K562 (cell line): ENCODE measurements around the gene PHPT1. TPM values are rescaled to one million over a fixed set of nuclear protein-coding genes. Genes with fewer than 3 reads are reported as not detected.

Experiments
- ATAC-seq: fragments of 200-7000 bp; cut with Tn5 transposase; 3 replicates; pipeline ENCODE4 v1.9.1; 2020; ENCODE audit warnings: moderate library complexity
- BruUV-seq: library from RNA; stranded (reverse); fragments of 400-500 nt; replicated peaks from 2 replicates; lab custom pipeline; 2021; lab: Mats Ljungman, UMichigan
- CTCF ChIA-PET: fragments of 300-600 bp; formaldehyde crosslinking; extraction: SDS; loops from one replicate; lab custom pipeline; 2021; ENCODE audit warnings: low intra/inter-chr PET ratio; lab: Yijun Ruan, JAX
- POLR2A ChIA-PET: fragments of 300-600, 350-650 bp; sonication (Branson Sonifier 250); formaldehyde crosslinking; extraction: SDS; loops from one replicate; lab custom pipeline; 2021; ENCODE audit warnings: antibody characterized with exemption, inconsistent platforms; lab: Yijun Ruan, JAX
- DNase-seq, 4 experiments: peaks; one replicate each; pipeline versions ENCODE4 v3.0.0 to v3.0.0-alpha.2; 2011 to 2018; ENCODE audit warnings: low spot score in 3 of 4, mixed read lengths in 3 of 4; ENCODE audit errors: extremely low read depth in 1 of 4
- FAIRE-seq: peaks from 2 replicates; lab custom pipeline; 2011; peaks lifted over from hg19 to GRCh38; lab: Jason Lieb, UNC
- H2AFZ ChIP-seq: 2 replicates; pipeline ENCODE4 v1.6.0; 2011; ENCODE audit warnings: low read depth, low read length, control low read depth, inconsistent platforms
- H3K27ac ChIP-seq: fragments of 200-600 bp; 3 replicates; pipeline ENCODE4 v1.8.0; 2011; ENCODE audit warnings: low read depth, mild to moderate bottlenecking, control low read depth, inconsistent platforms, low read length, moderate library complexity, mixed read lengths; ENCODE audit errors: extremely low read depth
- H3K27me3 ChIP-seq, 2 experiments: fragments of 300-600 bp in 1 of 2; 2 replicates in 1 of 2; 3 replicates in 1 of 2; pipeline versions ENCODE4 v1.6.0 to v1.8.0; 2011; ENCODE audit warnings: inconsistent platforms in 2 of 2, low read length in 2 of 2, mild to moderate bottlenecking in 1 of 2, mixed read lengths in 1 of 2, moderate library complexity in 1 of 2; ENCODE audit not compliant: control insufficient read depth in 2 of 2, insufficient read depth in 2 of 2
- H3K36me3 ChIP-seq: fragments of 300-600 bp; 3 replicates; pipeline ENCODE4 v1.8.0; 2011; ENCODE audit warnings: mild to moderate bottlenecking, low read length, inconsistent platforms; ENCODE audit not compliant: control insufficient read depth, insufficient read depth
- H3K4me1 ChIP-seq, 2 experiments: fragments of 200-600 bp in 1 of 2; replicated peaks in 1 of 2; 2 replicates in 1 of 2; 3 replicates in 1 of 2; pipeline versions ENCODE4 v1.5.1 to v1.8.0; 2011; ENCODE audit warnings: inconsistent platforms in 2 of 2, low read length in 2 of 2, mild to moderate bottlenecking in 1 of 2, mixed read lengths in 1 of 2, moderate library complexity in 1 of 2; ENCODE audit not compliant: control insufficient read depth in 2 of 2, insufficient read depth in 2 of 2
- H3K4me2 ChIP-seq: 2 replicates; pipeline ENCODE4 v1.6.1; 2011; ENCODE audit warnings: low read length, control low read depth, inconsistent platforms, mixed read lengths; ENCODE audit not compliant: insufficient read depth
- H3K4me3 ChIP-seq: fragments of 200-600 bp; sonication (generic), shearing (Covaris generic); 2 replicates; pipeline ENCODE4 v1.5.1; 2016; ENCODE audit warnings: control low read depth, inconsistent platforms
- H3K79me2 ChIP-seq: fragments of 200-600 bp; 3 replicates; pipeline ENCODE4 v1.8.0; 2011; ENCODE audit warnings: low read length, inconsistent platforms; ENCODE audit not compliant: control insufficient read depth, insufficient read depth
- H3K9ac ChIP-seq, 2 experiments: 2 replicates each; pipeline versions ENCODE4 v1.6.0 to v1.6.1; 2011; ENCODE audit warnings: low read depth in 2 of 2, low read length in 2 of 2, control low read depth in 1 of 2, inconsistent platforms in 1 of 2, mild to moderate bottlenecking in 1 of 2, mixed read lengths in 1 of 2; ENCODE audit not compliant: insufficient read depth in 1 of 2
- H3K9me1 ChIP-seq: one replicate; pipeline ENCODE4 v1.6.0; 2011; ENCODE audit warnings: inconsistent platforms, mild to moderate bottlenecking, low read length, moderate library complexity; ENCODE audit not compliant: control insufficient read depth, insufficient read depth
- H3K9me3 ChIP-seq: replicated peaks from 2 replicates; pipeline ENCODE4 v1.5.1; 2011; ENCODE audit warnings: low read depth, low read length, inconsistent platforms; ENCODE audit not compliant: control insufficient read depth, insufficient read depth
- H4K20me1 ChIP-seq: replicated peaks from 2 replicates; pipeline ENCODE4 v1.6.1; 2011; ENCODE audit warnings: low read length, inconsistent platforms, mixed read lengths; ENCODE audit not compliant: control insufficient read depth, insufficient read depth
- HNRNPL ChIP-seq: fragments of 200-400 bp; formaldehyde crosslinking; IDR thresholded peaks from 2 replicates; pipeline ENCODE4 v1.6.1; 2017; ENCODE audit warnings: low read depth, mild to moderate bottlenecking, low read length
- KDM1A ChIP-seq, 2 experiments: fragments of 450-650 bp; IDR thresholded peaks; 2 replicates each; pipeline ENCODE4 v1.6.1; 2016; ENCODE audit warnings: mild to moderate bottlenecking in 2 of 2
- PCBP1 ChIP-seq: fragments of 200-400 bp; formaldehyde crosslinking; IDR thresholded peaks from 2 replicates; pipeline ENCODE4 v1.6.1; 2018; ENCODE audit warnings: mild to moderate bottlenecking, low read depth, low read length; ENCODE audit not compliant: poor library complexity, severe bottlenecking
- POLR2G ChIP-seq: fragments of 200-400 bp; formaldehyde crosslinking; IDR thresholded peaks from 2 replicates; pipeline ENCODE4 v1.6.1; 2017; ENCODE audit warnings: low read depth, mild to moderate bottlenecking, antibody characterized with exemption, low read length, moderate library complexity
- PRPF4 ChIP-seq: fragments of 200-400 bp; formaldehyde crosslinking; IDR thresholded peaks from one replicate; pipeline ENCODE4 v1.6.1; 2017; ENCODE audit warnings: low read length, low read depth, mild to moderate bottlenecking; ENCODE audit not compliant: insufficient read depth, poor library complexity, severe bottlenecking
- RBFOX2 ChIP-seq: fragments of 200-400 bp; formaldehyde crosslinking; IDR thresholded peaks from 2 replicates; pipeline ENCODE4 v1.6.1; 2017; ENCODE audit warnings: low read depth, mild to moderate bottlenecking, low read length, moderate library complexity
- RBM22 ChIP-seq: fragments of 200-400 bp; formaldehyde crosslinking; IDR thresholded peaks from 2 replicates; pipeline ENCODE4 v1.6.1; 2018; ENCODE audit warnings: low read length, low read depth; ENCODE audit not compliant: poor library complexity, severe bottlenecking
- ZNF23 ChIP-seq: fragments of 250-450 bp; sonication (Bioruptor Pico); IDR thresholded peaks from 2 replicates; pipeline ENCODE4 v1.4.0; 2020; ENCODE audit warnings: mild to moderate bottlenecking
- ZNF444 ChIP-seq: fragments of 250-450 bp; sonication (Bioruptor Pico); IDR thresholded peaks from 2 replicates; pipeline ENCODE4 v1.4.0; 2020; ENCODE audit warnings: mild to moderate bottlenecking, moderate library complexity
- WGBS: fragments of 100-300 bp; shearing (Covaris generic); methylation state at CpG from one replicate; pipeline ENCODE4 v1.1.6; 2016; ENCODE audit warnings: low coverage, mixed read lengths; ENCODE audit not compliant: insufficient coverage; ENCODE audit errors: missing lambda C conversion rate; 5-methylcytosine and 5-hydroxymethylcytosine counted together
- in situ Hi-C: fragments of 300-500 bp; cut with MboI; formaldehyde crosslinking; loops from 4 replicates; pipeline ENCODE4 v1.15.0; 2018; ENCODE audit warnings: inconsistent platforms, mixed read lengths
- intact Hi-C: fragments of 100-400 bp; cut with micrococcal nuclease; formaldehyde crosslinking; loops from 2 replicates; pipeline ENCODE4 v1.14.2; 2022
- polyA plus RNA-seq, 8 experiments: library from polyadenylated mRNA; depleted of rRNA in 4 of 8; stranded (reverse) in 5 of 8; unstranded in 3 of 8; fragments of >200 nt; fragmentation: Nextera tagmentation in 2 of 8; fragmentation: Illumina TruSeq in 1 of 8; extraction: Ambion mirVana in 2 of 8; extraction: Trizol in 1 of 8; gene quantifications; 2 replicates each; pipeline versions ENCODE4 v1.2.1 to v1.2.3, GENCODE V29; 2011 to 2014; ENCODE audit warnings: inconsistent platforms in 1 of 8, missing spikeins in 1 of 8
- total RNA-seq, 7 experiments: library from RNA; depleted of rRNA in 6 of 7; stranded (reverse); fragments of >200 nt in 6 of 7; fragmentation: Illumina TruSeq in 2 of 7; extraction: Trizol in 2 of 7; gene quantifications; 2 replicates each; pipeline versions ENCODE4 v1.2.1 to v1.2.3, GENCODE V29; 2011 to 2021; ENCODE audit warnings: low replicate concordance in 1 of 7
- TF ChIP-seq, protein P1 (sequence below): sonication (generic); formaldehyde crosslinking; IDR thresholded peaks from 2 replicates; pipeline ENCODE4 v1.8.1; 2023; ENCODE audit warnings: mild to moderate bottlenecking, missing genetic modification reagents

Gene PHPT1
- total and polyA plus RNA-seq, 9 of the 15 experiments (the other 6 are each of a cell fraction or from before 2014, with no cell fraction given): 20.9 to 166 (median 129) TPM

DNA sequence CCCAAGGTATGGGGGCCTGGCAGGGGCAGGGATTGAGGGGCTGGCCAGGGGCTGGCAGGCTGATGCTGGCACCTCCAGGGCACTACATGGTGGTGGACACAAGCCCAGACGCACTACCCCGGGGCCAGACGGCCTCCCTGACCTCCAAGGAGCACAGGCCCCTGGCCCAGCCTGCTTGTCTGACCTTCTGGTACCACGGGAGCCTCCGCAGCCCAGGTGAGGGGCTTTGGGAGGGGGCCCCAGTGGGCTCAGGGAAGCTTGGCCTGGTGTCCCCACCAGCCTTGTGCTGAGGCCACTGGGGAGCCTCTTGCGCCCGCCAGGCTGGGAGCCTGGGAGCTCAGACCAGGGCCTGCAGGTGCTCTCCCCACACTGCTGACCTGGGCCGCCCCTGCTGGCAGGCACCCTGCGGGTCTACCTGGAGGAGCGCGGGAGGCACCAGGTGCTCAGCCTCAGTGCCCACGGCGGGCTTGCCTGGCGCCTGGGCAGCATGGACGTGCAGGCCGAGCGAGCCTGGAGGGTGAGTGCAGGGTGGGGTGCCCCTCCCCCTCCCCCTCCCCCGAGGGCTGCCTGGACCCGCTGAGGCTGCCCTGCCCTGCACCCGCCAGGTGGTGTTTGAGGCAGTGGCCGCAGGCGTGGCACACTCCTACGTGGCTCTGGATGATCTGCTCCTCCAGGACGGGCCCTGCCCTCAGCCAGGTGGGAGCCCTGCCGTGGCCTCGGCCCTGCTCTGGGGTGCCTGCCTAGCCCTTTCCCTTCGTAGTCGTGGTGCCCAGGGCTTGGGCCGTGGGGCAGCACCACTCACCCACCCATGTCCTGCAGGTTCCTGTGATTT is 8.6 kb downstream of the PHPT1 start:
- H2AFZ ChIP-seq: no peak overlapping the region
- ATAC-seq (no peak), FAIRE-seq (no peak), DNase-seq (no peak)
- H3K4me1 ChIP-seq: peaks cover 0 to 82% of the 10 kb centered on the region in 2 experiments; a peak in 2 of 5 replicates
- no peak overlapping the region for H3K4me2 ChIP-seq
- no peak overlapping the region for H3K9ac ChIP-seq
- WGBS: 86% methylated on average over 17 of the region's 29 CpGs
- H3K4me3 ChIP-seq: no peak overlapping the region
- TF ChIP-seq HNRNPL (peak; percentile 86), PRPF4 (peak; percentile 36), PCBP1 (peak; percentile 69), POLR2G (peak; percentile 68), ZNF23 (CRISPR knock-in tag) (no peak), ZNF444 (CRISPR knock-in tag) (no peak; the same call in 1 of the 2 replicates), RBFOX2 (peak; percentile 42), RBM22 (peak; percentile 9), KDM1A (IDR thresholded peaks at IDR 0.05) (peak in 1 of 2 experiments; percentile 89; a peak in 1 of 4 replicates)
- TF ChIP-seq, protein P1, sequence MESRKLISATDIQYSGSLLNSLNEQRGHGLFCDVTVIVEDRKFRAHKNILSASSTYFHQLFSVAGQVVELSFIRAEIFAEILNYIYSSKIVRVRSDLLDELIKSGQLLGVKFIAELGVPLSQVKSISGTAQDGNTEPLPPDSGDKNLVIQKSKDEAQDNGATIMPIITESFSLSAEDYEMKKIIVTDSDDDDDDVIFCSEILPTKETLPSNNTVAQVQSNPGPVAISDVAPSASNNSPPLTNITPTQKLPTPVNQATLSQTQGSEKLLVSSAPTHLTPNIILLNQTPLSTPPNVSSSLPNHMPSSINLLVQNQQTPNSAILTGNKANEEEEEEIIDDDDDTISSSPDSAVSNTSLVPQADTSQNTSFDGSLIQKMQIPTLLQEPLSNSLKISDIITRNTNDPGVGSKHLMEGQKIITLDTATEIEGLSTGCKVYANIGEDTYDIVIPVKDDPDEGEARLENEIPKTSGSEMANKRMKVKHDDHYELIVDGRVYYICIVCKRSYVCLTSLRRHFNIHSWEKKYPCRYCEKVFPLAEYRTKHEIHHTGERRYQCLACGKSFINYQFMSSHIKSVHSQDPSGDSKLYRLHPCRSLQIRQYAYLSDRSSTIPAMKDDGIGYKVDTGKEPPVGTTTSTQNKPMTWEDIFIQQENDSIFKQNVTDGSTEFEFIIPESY (CRISPR knock-in tag): peak; percentile 75; the same call in 1 of the 2 replicates
- no TSS peak for BruUV-seq
- H3K9me3 ChIP-seq: no peaks in the 10 kb centered on the region
- peaks cover 36% of the 10 kb centered on the region; the same call in 1 of the 3 replicates for H3K36me3 ChIP-seq
- H3K9me1 ChIP-seq: no peaks in the 10 kb centered on the region
- H3K79me2 ChIP-seq: no peaks in the 10 kb centered on the region
- intact Hi-C loops: no loop called here
- ChIA-PET POLR2A (interaction anchor here (1.7 to 1.9 kb wide), 2 partner anchors 10 to 24 kb away, joined by 4 to 8 read pairs; no protein-coding TSS in a partner anchor), CTCF (no interaction called here)
- H4K20me1 ChIP-seq: peaks cover 10% of the 10 kb centered on the region; the same call in 1 of the 2 replicates
- H3K27me3 ChIP-seq: no peaks in the 10 kb centered on the region
- in situ Hi-C loops: no loop called here
- no peak overlapping the region for H3K27ac ChIP-seq
